OCI-LY3 (cell line): ENCODE data around the gene SESTD1.

ENCODE experiments used
- H2AFZ ChIP-seq: fragments of 200-600, 300-600 bp; shearing (Covaris generic); 2 replicates; pipeline ENCODE4 v1.6.0; 2014; ENCODE audit warnings: antibody characterized with exemption, low read depth, low read length
- H3K27ac ChIP-seq: fragments of 200-600, 300-600 bp; sonication (generic); 2 replicates; pipeline ENCODE4 v1.5.1; 2014; ENCODE audit warnings: mild to moderate bottlenecking, low read length, moderate library complexity, mixed read lengths
- H3K27me3 ChIP-seq: fragments of 200-600, 300-600 bp; sonication (generic); 2 replicates; pipeline ENCODE4 v1.6.1; 2014; ENCODE audit warnings: low read depth, low read length, mixed read lengths
- H3K36me3 ChIP-seq: fragments of 200-600, 300-600 bp; sonication (generic); replicated peaks from 2 replicates; pipeline ENCODE3; 2014; ENCODE audit warnings: low read depth, low read length, mixed read lengths
- H3K4me1 ChIP-seq: fragments of 300-600, 200-600 bp; sonication (generic); 2 replicates; pipeline ENCODE4 v1.6.1; 2014; ENCODE audit warnings: low read length, mixed read lengths
- H3K4me2 ChIP-seq: fragments of 200-600, 300-600 bp; sonication (generic); 2 replicates; pipeline ENCODE4 v1.6.1; 2014; ENCODE audit warnings: low read length, mixed read lengths
- H3K4me3 ChIP-seq: fragments of 300-600, 200-600 bp; sonication (generic); 2 replicates; pipeline ENCODE4 v1.5.1; 2014; ENCODE audit warnings: antibody characterized with exemption, mild to moderate bottlenecking, low read length, moderate library complexity
- H3K79me2 ChIP-seq: fragments of 300-600, 200-600 bp; shearing (Covaris generic); 2 replicates; pipeline ENCODE4 v1.6.1; 2014; ENCODE audit warnings: mild to moderate bottlenecking, low read length, mixed read lengths
- H3K9ac ChIP-seq: fragments of 300-600, 200-600 bp; shearing (Covaris generic); 2 replicates; pipeline ENCODE4 v1.6.0; 2014; ENCODE audit warnings: mild to moderate bottlenecking, low read length, moderate library complexity
- H3K9me3 ChIP-seq: fragments of 200-600, 300-600 bp; shearing (Covaris generic); 2 replicates; pipeline ENCODE4 v1.6.1; 2014; ENCODE audit warnings: low read length, mixed read lengths; ENCODE audit not compliant: insufficient read depth
- H4K20me1 ChIP-seq: fragments of 200-600, 300-600 bp; sonication (generic); 2 replicates; pipeline ENCODE4 v1.6.1; 2016; ENCODE audit warnings: low read length, mixed read lengths; ENCODE audit not compliant: insufficient read depth
- EZH2phosphoT487 ChIP-seq: fragments of 200-600 bp; shearing (Covaris generic); IDR thresholded peaks from 2 replicates; pipeline ENCODE4 v1.6.1; 2018; ENCODE audit warnings: antibody characterized with exemption, mixed run types, low read depth
- TF ChIP-seq, protein P1 (sequence below): fragments of 200-600, 300-600 bp; sonication (generic); IDR thresholded peaks from 2 replicates; pipeline ENCODE4 v1.5.1; 2014; ENCODE audit warnings: antibody characterized with exemption, low read length, low read depth

SESTD1 gene

DNA sequence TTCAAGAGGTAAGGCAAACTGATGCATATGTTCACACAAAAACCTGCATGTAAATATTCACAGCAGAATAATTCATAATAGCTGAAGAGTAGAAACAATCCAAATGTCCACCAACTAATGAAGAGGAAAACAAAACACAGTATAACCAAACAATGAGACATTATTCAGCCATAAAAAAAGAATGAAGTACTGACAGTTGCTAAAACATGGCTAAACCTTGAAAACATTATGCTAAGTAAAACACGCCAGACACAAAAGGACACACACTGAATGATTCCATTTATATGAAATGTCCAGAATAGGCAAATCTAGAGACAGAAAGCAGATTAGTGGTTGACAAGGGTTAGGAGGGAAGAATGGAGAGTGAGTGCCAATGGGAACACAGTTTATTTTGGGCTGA is 86.9 kb downstream of the SESTD1 start:
- Histone ChIP-seq H3K27me3 (no peaks in the 10 kb centered on the region), H3K27ac (no peak overlapping the region), H3K4me3 (no peak overlapping the region), H4K20me1 (no peaks in the 10 kb centered on the region), H3K9ac (no peak overlapping the region), H2AFZ (no peak overlapping the region), H3K79me2 (no peaks in the 10 kb centered on the region), H3K9me3 (no peaks in the 10 kb centered on the region), H3K4me1 (no peaks in the 10 kb centered on the region), H3K36me3 (no peaks in the 10 kb centered on the region), H3K4me2 (no peak overlapping the region)
- TF ChIP-seq, protein P1, sequence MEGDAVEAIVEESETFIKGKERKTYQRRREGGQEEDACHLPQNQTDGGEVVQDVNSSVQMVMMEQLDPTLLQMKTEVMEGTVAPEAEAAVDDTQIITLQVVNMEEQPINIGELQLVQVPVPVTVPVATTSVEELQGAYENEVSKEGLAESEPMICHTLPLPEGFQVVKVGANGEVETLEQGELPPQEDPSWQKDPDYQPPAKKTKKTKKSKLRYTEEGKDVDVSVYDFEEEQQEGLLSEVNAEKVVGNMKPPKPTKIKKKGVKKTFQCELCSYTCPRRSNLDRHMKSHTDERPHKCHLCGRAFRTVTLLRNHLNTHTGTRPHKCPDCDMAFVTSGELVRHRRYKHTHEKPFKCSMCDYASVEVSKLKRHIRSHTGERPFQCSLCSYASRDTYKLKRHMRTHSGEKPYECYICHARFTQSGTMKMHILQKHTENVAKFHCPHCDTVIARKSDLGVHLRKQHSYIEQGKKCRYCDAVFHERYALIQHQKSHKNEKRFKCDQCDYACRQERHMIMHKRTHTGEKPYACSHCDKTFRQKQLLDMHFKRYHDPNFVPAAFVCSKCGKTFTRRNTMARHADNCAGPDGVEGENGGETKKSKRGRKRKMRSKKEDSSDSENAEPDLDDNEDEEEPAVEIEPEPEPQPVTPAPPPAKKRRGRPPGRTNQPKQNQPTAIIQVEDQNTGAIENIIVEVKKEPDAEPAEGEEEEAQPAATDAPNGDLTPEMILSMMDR = no peak
- TF ChIP-seq EZH2phosphoT487 = no peak

DNA sequence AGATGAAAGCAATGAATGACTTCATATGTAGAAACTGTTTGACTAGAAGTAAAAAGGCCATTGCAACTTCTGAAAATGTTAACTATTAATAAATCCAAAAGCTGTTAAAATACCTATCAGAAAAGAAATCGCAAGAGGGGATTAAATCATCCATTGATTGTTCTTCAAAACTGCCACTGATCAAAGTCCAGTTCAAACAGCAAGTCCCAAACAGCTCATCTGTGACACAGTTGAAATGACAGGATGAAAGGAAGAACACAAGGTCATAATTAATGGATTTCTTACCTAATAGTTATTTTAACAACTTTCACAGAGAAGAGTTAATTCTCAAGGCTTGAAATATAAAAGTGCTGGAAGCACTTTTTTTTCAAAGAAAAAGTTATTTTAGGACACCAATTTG is 90.4 kb downstream of the SESTD1 start:
- no peak for TF ChIP-seq EZH2phosphoT487
- TF ChIP-seq, protein P1 = no peak
- no peaks in the 10 kb centered on the region for H3K36me3 ChIP-seq

DNA sequence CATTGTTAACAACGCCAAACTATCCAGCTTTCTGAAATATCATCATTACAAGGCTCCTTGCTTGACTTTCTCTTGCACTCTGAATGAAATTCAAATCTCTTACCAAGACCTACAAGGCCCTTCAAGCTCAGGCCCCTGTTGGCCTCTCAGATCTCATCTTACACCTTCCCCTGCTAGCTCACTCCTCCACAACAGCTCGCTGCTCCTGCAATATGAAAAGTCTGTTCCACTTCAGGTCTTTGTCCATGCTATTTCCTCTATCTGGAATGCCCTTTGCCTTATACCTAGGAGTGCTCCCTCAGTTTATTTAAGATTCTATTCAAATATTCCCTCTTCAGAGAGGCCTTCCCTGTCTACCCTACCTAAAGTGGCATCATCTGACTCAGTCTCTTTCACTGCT is 91.7 kb downstream of the SESTD1 start:
- TF ChIP-seq EZH2phosphoT487 = no peak
- TF ChIP-seq, protein P1 = no peak
- H3K27me3 ChIP-seq = no peaks in the 10 kb centered on the region
- no peak overlapping the region for H3K4me3 ChIP-seq
- H3K27ac ChIP-seq = no peak overlapping the region
- H3K36me3 ChIP-seq = no peaks in the 10 kb centered on the region
- H3K79me2 ChIP-seq = no peaks in the 10 kb centered on the region
- peaks cover 11% of the 10 kb centered on the region for H3K4me1 ChIP-seq
- H4K20me1 ChIP-seq = no peaks in the 10 kb centered on the region
- H2AFZ ChIP-seq = no peak overlapping the region
- no peaks in the 10 kb centered on the region for H3K9me3 ChIP-seq
- H3K4me2 ChIP-seq = no peak overlapping the region
- no peak overlapping the region for H3K9ac ChIP-seq

More for the DNA sequence above, 90.4 kb downstream of the SESTD1 start:
- Histone ChIP-seq H3K9ac (no peak overlapping the region), H3K79me2 (no peaks in the 10 kb centered on the region), H3K4me2 (no peak overlapping the region), H3K4me1 (peaks cover 11% of the 10 kb centered on the region), H2AFZ (no peak overlapping the region), H4K20me1 (no peaks in the 10 kb centered on the region), H3K27me3 (no peaks in the 10 kb centered on the region), H3K4me3 (no peak overlapping the region), H3K27ac (no peak overlapping the region), H3K9me3 (no peaks in the 10 kb centered on the region)

DNA sequence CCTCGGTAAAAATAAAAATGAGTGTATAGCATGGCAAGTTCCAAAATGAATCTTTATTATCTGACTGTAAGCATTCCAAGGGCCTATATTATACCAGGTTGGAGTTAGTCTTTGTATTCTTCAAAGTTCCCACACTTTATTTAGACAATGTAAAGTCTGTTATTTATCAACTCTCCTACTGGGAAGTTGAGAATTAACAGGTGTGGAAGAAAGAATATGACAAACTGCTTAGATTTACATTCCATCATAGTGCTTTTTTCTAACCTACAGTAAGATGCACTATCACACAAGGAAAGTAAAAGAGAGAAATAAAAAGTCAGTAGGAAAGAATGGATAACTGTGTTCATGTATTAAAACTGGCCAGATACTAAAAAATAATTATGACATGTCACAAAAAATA is 93.3 kb downstream of the SESTD1 start:
- Histone ChIP-seq H2AFZ (no peak overlapping the region), H3K36me3 (no peaks in the 10 kb centered on the region), H3K27me3 (no peaks in the 10 kb centered on the region), H3K27ac (no peak overlapping the region), H3K9me3 (no peaks in the 10 kb centered on the region), H3K4me2 (peak overlapping the region; percentile 3; the same call in 1 of the 2 replicates), H3K9ac (no peak overlapping the region), H3K4me1 (peaks cover 11% of the 10 kb centered on the region), H3K79me2 (no peaks in the 10 kb centered on the region), H4K20me1 (no peaks in the 10 kb centered on the region), H3K4me3 (no peak overlapping the region)
- no peak for TF ChIP-seq EZH2phosphoT487
- TF ChIP-seq, protein P1 = no peak
